ENCODE data around the gene NFIX.

Gene NFIX

GRCh38 chr19:13069415-13070359, 74.4 kb downstream of the NFIX start:
- in situ Hi-C loops (cut with HindIII; ENCODE audit: low pct_unique_long_range_greater_than_20kb, low sequenced_read_pairs): no loop called here
- TF ChIP-seq JUND (IDR thresholded peaks at IDR 0.05; ENCODE audit: low read depth): no peak
- DNase-seq (ENCODE audit: low read depth in 1 of 2, low spot score in 1 of 2): no peak

- no peak for DNase-seq (ENCODE audit: low read depth in 1 of 2, low spot score in 1 of 2)
- in situ Hi-C loops (cut with HindIII; ENCODE audit: low pct_unique_long_range_greater_than_20kb, low sequenced_read_pairs): no loop called here
- TF ChIP-seq JUND (IDR thresholded peaks at IDR 0.05; ENCODE audit: low read depth): no peak
These were observed 75.3 kb downstream of the NFIX start for GRCh38 chr19:13070425-13071140.

- TF ChIP-seq JUND (IDR thresholded peaks at IDR 0.05; ENCODE audit: low read depth): no peak
- no peak for DNase-seq (ENCODE audit: low read depth in 1 of 2, low spot score in 1 of 2)
- in situ Hi-C loops (cut with HindIII; ENCODE audit: low pct_unique_long_range_greater_than_20kb, low sequenced_read_pairs): no loop called here
These were observed 76.3 kb downstream of the NFIX start for GRCh38 chr19:13071444-13072187.

- in situ Hi-C loops (cut with HindIII; ENCODE audit: low pct_unique_long_range_greater_than_20kb, low sequenced_read_pairs): no loop called here
- TF ChIP-seq JUND (IDR thresholded peaks at IDR 0.05; ENCODE audit: low read depth): no peak
- no peak for DNase-seq (ENCODE audit: low read depth in 1 of 2, low spot score in 1 of 2)
These were observed 77.1 kb downstream of the NFIX start for GRCh38 chr19:13072188-13072908.

- DNase-seq (ENCODE audit: low read depth in 1 of 2, low spot score in 1 of 2): no peak
- TF ChIP-seq JUND (IDR thresholded peaks at IDR 0.05; ENCODE audit: low read depth): no peak
- in situ Hi-C loops (cut with HindIII; ENCODE audit: low pct_unique_long_range_greater_than_20kb, low sequenced_read_pairs): no loop called here
These were observed 78.0 kb downstream of the NFIX start for GRCh38 chr19:13073263-13073662.

- TF ChIP-seq JUND (IDR thresholded peaks at IDR 0.05; ENCODE audit: low read depth): no peak
- DNase-seq (ENCODE audit: low read depth in 1 of 2, low spot score in 1 of 2): no peak
- in situ Hi-C loops (cut with HindIII; ENCODE audit: low pct_unique_long_range_greater_than_20kb, low sequenced_read_pairs): no loop called here
These were observed 79.1 kb downstream of the NFIX start for GRCh38 chr19:13074378-13074777.

- in situ Hi-C loops (cut with HindIII; ENCODE audit: low pct_unique_long_range_greater_than_20kb, low sequenced_read_pairs): no loop called here
- TF ChIP-seq JUND (IDR thresholded peaks at IDR 0.05; ENCODE audit: low read depth): no peak
- DNase-seq (ENCODE audit: low read depth in 1 of 2, low spot score in 1 of 2): no peak
These were observed 81.0 kb downstream of the NFIX start for GRCh38 chr19:13076320-13076719.

GRCh38 chr19:13076787-13077186, 81.5 kb downstream of the NFIX start:
- in situ Hi-C loops (cut with HindIII; ENCODE audit: low pct_unique_long_range_greater_than_20kb, low sequenced_read_pairs): no loop called here
- no peak for TF ChIP-seq JUND (IDR thresholded peaks at IDR 0.05; ENCODE audit: low read depth)
- DNase-seq (ENCODE audit: low read depth in 1 of 2, low spot score in 1 of 2): no peak

- TF ChIP-seq JUND (IDR thresholded peaks at IDR 0.05; ENCODE audit: low read depth): no peak
- DNase-seq (ENCODE audit: low read depth in 1 of 2, low spot score in 1 of 2): no peak
- in situ Hi-C loops (cut with HindIII; ENCODE audit: low pct_unique_long_range_greater_than_20kb, low sequenced_read_pairs): no loop called here
These were observed 82.0 kb downstream of the NFIX start for GRCh38 chr19:13077240-13077639.

- in situ Hi-C loops (cut with HindIII; ENCODE audit: low pct_unique_long_range_greater_than_20kb, low sequenced_read_pairs): no loop called here
- TF ChIP-seq JUND (IDR thresholded peaks at IDR 0.05; ENCODE audit: low read depth): no peak
- no peak for DNase-seq (ENCODE audit: low read depth in 1 of 2, low spot score in 1 of 2)
These were observed 83.1 kb downstream of the NFIX start for GRCh38 chr19:13078381-13078780.

- DNase-seq (ENCODE audit: low read depth in 1 of 2, low spot score in 1 of 2): no peak
- no peak for TF ChIP-seq JUND (IDR thresholded peaks at IDR 0.05; ENCODE audit: low read depth)
- in situ Hi-C loops (cut with HindIII; ENCODE audit: low pct_unique_long_range_greater_than_20kb, low sequenced_read_pairs): no loop called here
These were observed 83.7 kb downstream of the NFIX start for GRCh38 chr19:13078897-13079541.
